ENCODE data around the gene PIGV.

Gene PIGV

GRCh38 chr1:26774462-26774861 lies 13.3 kb upstream of the PIGV start:
- no peaks in the 10 kb centered on the region; the same call in 1 of the 2 replicates for H3K4me1 ChIP-seq (ENCODE audit: insufficient read depth, low read length)
- H3K27ac ChIP-seq (ENCODE audit: low read depth, low read length): no peak overlapping the region
- no peaks in the 10 kb centered on the region for H3K27me3 ChIP-seq (ENCODE audit: insufficient read depth, low read length)
- H3K36me3 ChIP-seq (ENCODE audit: insufficient read depth, low read length): peaks cover 99% of the 10 kb centered on the region
- no peaks in the 10 kb centered on the region for H3K9me3 ChIP-seq (ENCODE audit: insufficient read depth, low read depth, low read length)
- H3K4me3 ChIP-seq (ENCODE audit: low read length): no peak overlapping the region
- no peak overlapping the region for H3K9ac ChIP-seq (ENCODE audit: low read depth, low read length)
- WGBS: 95% methylated on average over 13 of the region's 13 CpGs

GRCh38 chr1:26775666-26776065 lies 12.1 kb upstream of the PIGV start:
- Histone ChIP-seq H3K9ac (ENCODE audit: low read depth, low read length) (no peak overlapping the region), H3K36me3 (ENCODE audit: insufficient read depth, low read length) (peaks cover 99% of the 10 kb centered on the region), H3K27me3 (ENCODE audit: insufficient read depth, low read length) (no peaks in the 10 kb centered on the region), H3K9me3 (ENCODE audit: insufficient read depth, low read depth, low read length) (no peaks in the 10 kb centered on the region), H3K27ac (ENCODE audit: low read depth, low read length) (no peak overlapping the region), H3K4me3 (ENCODE audit: low read length) (no peak overlapping the region), H3K4me1 (ENCODE audit: insufficient read depth, low read length) (no peaks in the 10 kb centered on the region; the same call in 1 of the 2 replicates)
- WGBS: 98% methylated on average over 4 of the region's 4 CpGs

- Histone ChIP-seq H3K9ac (ENCODE audit: low read depth, low read length) (no peak overlapping the region), H3K4me3 (ENCODE audit: low read length) (no peak overlapping the region), H3K9me3 (ENCODE audit: insufficient read depth, low read depth, low read length) (no peaks in the 10 kb centered on the region), H3K27me3 (ENCODE audit: insufficient read depth, low read length) (no peaks in the 10 kb centered on the region), H3K27ac (ENCODE audit: low read depth, low read length) (no peak overlapping the region), H3K4me1 (ENCODE audit: insufficient read depth, low read length) (peaks cover 9% of the 10 kb centered on the region), H3K36me3 (ENCODE audit: insufficient read depth, low read length) (peaks cover 93% of the 10 kb centered on the region)
- WGBS: 95% methylated on average over 11 of the region's 11 CpGs
These were observed 8.6 kb upstream of the PIGV start for GRCh38 chr1:26779098-26779668.

DNA sequence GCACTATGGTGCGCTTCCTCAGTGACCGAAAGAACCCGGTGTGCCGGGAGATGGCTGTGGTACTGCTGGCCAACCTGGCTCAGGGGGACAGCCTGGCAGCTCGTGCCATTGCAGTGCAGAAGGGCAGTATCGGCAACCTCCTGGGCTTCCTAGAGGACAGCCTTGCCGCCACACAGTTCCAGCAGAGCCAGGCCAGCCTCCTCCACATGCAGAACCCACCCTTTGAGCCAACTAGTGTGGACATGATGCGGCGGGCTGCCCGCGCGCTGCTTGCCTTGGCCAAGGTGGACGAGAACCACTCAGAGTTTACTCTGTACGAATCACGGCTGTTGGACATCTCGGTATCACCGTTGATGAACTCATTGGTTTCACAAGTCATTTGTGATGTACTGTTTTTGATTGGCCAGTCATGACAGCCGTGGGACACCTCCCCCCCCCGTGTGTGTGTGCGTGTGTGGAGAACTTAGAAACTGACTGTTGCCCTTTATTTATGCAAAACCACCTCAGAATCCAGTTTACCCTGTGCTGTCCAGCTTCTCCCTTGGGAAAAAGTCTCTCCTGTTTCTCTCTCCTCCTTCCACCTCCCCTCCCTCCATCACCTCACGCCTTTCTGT lies 7.3 kb upstream of the PIGV start:
- no peaks in the 10 kb centered on the region for H3K9me3 ChIP-seq (ENCODE audit: insufficient read depth, low read depth, low read length)
- H3K27me3 ChIP-seq (ENCODE audit: insufficient read depth, low read length): no peaks in the 10 kb centered on the region
- no peak overlapping the region for H3K9ac ChIP-seq (ENCODE audit: low read depth, low read length)
- H3K27ac ChIP-seq (ENCODE audit: low read depth, low read length): no peak overlapping the region
- 97% methylated on average over 21 of the region's 21 CpGs for WGBS
- H3K4me1 ChIP-seq (ENCODE audit: insufficient read depth, low read length): peaks cover 9% of the 10 kb centered on the region
- H3K4me3 ChIP-seq (ENCODE audit: low read length): no peak overlapping the region
- peaks cover 80% of the 10 kb centered on the region for H3K36me3 ChIP-seq (ENCODE audit: insufficient read depth, low read length)

GRCh38 chr1:26781206-26781825 lies 6.4 kb upstream of the PIGV start:
- H3K27ac ChIP-seq (ENCODE audit: low read depth, low read length): no peak overlapping the region
- H3K4me1 ChIP-seq (ENCODE audit: insufficient read depth, low read length): peaks cover 16% of the 10 kb centered on the region
- H3K36me3 ChIP-seq (ENCODE audit: insufficient read depth, low read length): peaks cover 72% of the 10 kb centered on the region
- no peak overlapping the region for H3K4me3 ChIP-seq (ENCODE audit: low read length)
- 95% methylated on average over 10 of the region's 11 CpGs for WGBS
- H3K27me3 ChIP-seq (ENCODE audit: insufficient read depth, low read length): no peaks in the 10 kb centered on the region
- no peaks in the 10 kb centered on the region for H3K9me3 ChIP-seq (ENCODE audit: insufficient read depth, low read depth, low read length)
- no peak overlapping the region for H3K9ac ChIP-seq (ENCODE audit: low read depth, low read length)

- Histone ChIP-seq H3K27ac (ENCODE audit: low read depth, low read length) (no peak overlapping the region), H3K4me3 (ENCODE audit: low read length) (no peak overlapping the region), H3K9me3 (ENCODE audit: insufficient read depth, low read depth, low read length) (no peaks in the 10 kb centered on the region), H3K27me3 (ENCODE audit: insufficient read depth, low read length) (no peaks in the 10 kb centered on the region), H3K36me3 (ENCODE audit: insufficient read depth, low read length) (peaks cover 59% of the 10 kb centered on the region), H3K4me1 (ENCODE audit: insufficient read depth, low read length) (peaks cover 27% of the 10 kb centered on the region), H3K9ac (ENCODE audit: low read depth, low read length) (no peak overlapping the region)
- 89% methylated on average over 3 of the region's 3 CpGs for WGBS
These were observed 5.1 kb upstream of the PIGV start for GRCh38 chr1:26782521-26783212.

DNA sequence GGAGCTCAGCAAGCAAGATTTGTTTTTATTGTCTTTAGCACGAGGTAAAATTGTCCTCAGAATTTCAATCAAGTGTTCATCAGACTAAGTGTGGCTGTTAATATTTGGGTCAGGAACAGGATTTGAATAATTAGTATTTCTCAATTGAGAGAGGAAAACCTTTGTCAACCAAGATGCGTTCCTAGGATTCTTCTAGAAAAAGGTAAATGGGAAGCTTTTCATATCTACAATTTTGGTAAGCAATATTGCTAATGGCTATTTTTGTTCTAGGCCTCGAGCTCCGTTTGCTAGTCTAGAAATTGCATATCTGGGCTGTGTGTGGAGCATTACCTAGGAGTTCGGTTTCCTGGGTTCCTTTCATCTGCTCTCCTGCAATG lies 4.1 kb upstream of the PIGV start:
- 85% methylated on average over 5 of the region's 5 CpGs for WGBS
- Histone ChIP-seq H3K9ac (ENCODE audit: low read depth, low read length) (no peak overlapping the region), H3K36me3 (ENCODE audit: insufficient read depth, low read length) (peaks cover 50% of the 10 kb centered on the region), H3K9me3 (ENCODE audit: insufficient read depth, low read depth, low read length) (no peaks in the 10 kb centered on the region), H3K27ac (ENCODE audit: low read depth, low read length) (peak overlapping the region; percentile 16; the same call in 1 of the 2 replicates), H3K4me3 (ENCODE audit: low read length) (no peak overlapping the region), H3K27me3 (ENCODE audit: insufficient read depth, low read length) (no peaks in the 10 kb centered on the region), H3K4me1 (ENCODE audit: insufficient read depth, low read length) (peaks cover 30% of the 10 kb centered on the region)

DNA sequence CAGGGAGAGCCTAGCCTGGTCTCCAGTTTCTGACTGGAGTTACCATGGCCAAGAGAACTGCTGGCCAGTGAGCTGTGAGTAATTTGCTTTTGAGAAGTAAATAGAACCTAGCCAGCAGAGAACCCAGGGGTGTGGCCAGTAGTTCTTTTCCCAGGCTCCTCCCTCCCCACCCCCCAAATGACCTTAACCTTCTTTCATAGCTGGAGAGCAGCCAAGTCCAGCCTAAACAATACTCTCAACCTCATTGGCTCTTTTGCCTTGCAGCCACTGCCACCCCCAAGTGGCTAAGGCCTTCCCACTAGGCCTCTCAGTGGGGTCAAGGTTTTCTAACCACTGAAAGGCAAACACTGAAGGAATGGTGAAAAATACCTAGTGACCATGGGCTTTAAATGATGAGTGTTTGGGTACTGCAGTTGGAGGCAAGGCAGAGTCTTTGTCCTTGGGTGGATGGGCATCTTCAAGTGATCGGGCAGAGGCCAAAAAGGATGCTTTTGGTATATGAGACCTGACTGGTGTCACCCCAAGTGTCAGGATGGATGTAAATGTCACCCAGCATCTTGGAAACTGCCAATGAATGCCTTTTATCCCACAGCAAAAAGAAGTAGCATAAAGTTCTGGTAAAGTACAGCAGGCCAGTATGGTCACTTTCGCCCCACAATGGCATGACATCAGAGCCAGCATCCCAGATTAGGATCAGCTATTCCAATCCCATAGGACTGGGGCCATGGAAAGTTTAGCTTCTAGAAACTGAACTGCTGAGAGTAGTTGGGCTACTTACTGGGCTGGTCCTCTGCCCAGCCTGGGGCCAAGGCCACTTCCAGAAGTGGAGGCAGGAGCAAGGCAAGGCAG lies 3.5 kb upstream of the PIGV start:
- Histone ChIP-seq H3K4me3 (ENCODE audit: low read length) (no peak overlapping the region), H3K36me3 (ENCODE audit: insufficient read depth, low read length) (peaks cover 44% of the 10 kb centered on the region), H3K4me1 (ENCODE audit: insufficient read depth, low read length) (peaks cover 35% of the 10 kb centered on the region), H3K27me3 (ENCODE audit: insufficient read depth, low read length) (no peaks in the 10 kb centered on the region), H3K9me3 (ENCODE audit: insufficient read depth, low read depth, low read length) (no peaks in the 10 kb centered on the region), H3K9ac (ENCODE audit: low read depth, low read length) (no peak overlapping the region), H3K27ac (ENCODE audit: low read depth, low read length) (peak overlapping the region; percentile 16; the same call in 1 of the 2 replicates)
- WGBS: 95% methylated on average over 2 of the region's 2 CpGs

DNA sequence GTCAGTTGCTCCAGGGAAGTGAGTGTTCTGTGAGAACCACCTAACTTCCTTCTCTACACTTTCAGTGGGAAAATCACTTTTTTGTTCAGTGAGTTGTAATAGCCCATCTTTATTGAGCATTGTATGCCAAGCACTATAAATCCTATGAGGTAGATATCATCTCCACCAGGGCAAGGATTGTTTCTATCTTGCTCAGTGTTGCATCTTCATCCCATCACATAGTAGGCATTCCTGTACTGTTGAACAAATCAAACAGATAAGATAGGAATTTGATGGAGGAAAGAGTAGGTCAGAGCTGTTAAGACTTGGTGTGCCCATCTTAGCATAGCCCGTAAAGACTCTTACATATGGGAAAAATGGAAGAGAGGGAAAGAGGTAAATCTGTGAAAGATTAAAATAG lies 2.9 kb upstream of the PIGV start:
- Histone ChIP-seq H3K4me1 (ENCODE audit: insufficient read depth, low read length) (peaks cover 38% of the 10 kb centered on the region), H3K27me3 (ENCODE audit: insufficient read depth, low read length) (no peaks in the 10 kb centered on the region), H3K9ac (ENCODE audit: low read depth, low read length) (no peak overlapping the region), H3K4me3 (ENCODE audit: low read length) (no peak overlapping the region), H3K9me3 (ENCODE audit: insufficient read depth, low read depth, low read length) (no peaks in the 10 kb centered on the region), H3K27ac (ENCODE audit: low read depth, low read length) (no peak overlapping the region), H3K36me3 (ENCODE audit: insufficient read depth, low read length) (peaks cover 37% of the 10 kb centered on the region)
- WGBS: 100% methylated on average over 1 of the region's 1 CpG

DNA sequence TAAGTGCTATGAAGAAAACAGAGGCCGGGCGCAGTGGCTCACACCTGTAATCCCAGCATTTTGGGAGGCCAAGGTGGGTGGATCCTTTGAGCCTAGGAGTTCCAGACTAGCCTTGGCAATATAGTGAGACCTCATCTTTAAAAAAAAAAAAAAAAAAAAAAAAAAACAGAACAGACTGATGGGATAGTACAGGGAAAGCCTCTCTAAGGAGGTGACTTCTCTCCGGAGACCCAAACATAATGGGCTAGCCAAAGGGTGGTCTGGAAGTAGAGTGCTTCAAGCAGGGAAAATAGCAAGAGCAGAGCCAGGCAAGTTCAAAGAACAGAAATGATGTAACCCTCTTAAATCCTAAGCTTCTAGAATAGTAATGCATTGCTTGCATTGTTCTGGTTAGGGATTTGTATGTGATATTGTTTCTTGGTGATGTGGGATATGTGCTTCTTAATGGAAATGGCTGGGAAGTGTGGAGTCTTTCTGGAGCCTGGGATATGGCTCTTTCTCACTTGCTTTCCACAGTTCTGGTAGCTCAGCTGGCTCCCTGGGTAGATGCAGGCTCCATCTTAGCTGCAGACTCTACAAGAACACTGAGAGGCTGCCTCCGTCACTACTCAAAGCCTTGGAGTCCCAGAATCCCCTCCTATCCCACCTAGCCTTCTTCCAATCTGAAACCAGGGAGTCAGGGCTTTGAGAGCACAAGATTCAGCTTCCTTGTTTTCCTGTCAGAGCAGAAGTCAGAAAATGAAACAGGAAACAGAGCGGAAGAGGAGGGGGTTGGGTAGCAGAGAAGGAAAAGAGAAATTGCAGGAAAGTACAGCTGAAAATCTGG lies 1.9 kb upstream of the PIGV start:
- no peaks in the 10 kb centered on the region for H3K9me3 ChIP-seq (ENCODE audit: insufficient read depth, low read depth, low read length)
- WGBS: 85% methylated on average over 5 of the region's 5 CpGs
- H3K9ac ChIP-seq (ENCODE audit: low read depth, low read length): peak overlapping the region; percentile 93; the same call in 1 of the 2 replicates
- peaks cover 28% of the 10 kb centered on the region for H3K36me3 ChIP-seq (ENCODE audit: insufficient read depth, low read length)
- no peaks in the 10 kb centered on the region for H3K27me3 ChIP-seq (ENCODE audit: insufficient read depth, low read length)
- H3K4me3 ChIP-seq (ENCODE audit: low read length): no peak overlapping the region
- H3K27ac ChIP-seq (ENCODE audit: low read depth, low read length): peak overlapping the region; percentile 97
- peaks cover 38% of the 10 kb centered on the region for H3K4me1 ChIP-seq (ENCODE audit: insufficient read depth, low read length)
